HUDEP-2 (cell line): Measurements from ENCODE around the gene EPB41L2.
"Not testable (repeated sequence)": the region's sequence is repeated elsewhere in the genome, so short reads cannot be mapped to it uniquely, and the experiment has no call there.

Experiments used
- DNase-seq, 76 experiments: peaks; one replicate each; lab custom pipeline; 2025; ENCODE audit not compliant: unreplicated experiment in 76 of 76; lab: John Stamatoyannopoulos, UW

The EPB41L2 gene

GRCh38 chr6:131038597-131039344, 24.3 kb downstream of the EPB41L2 start:
- no peak for DNase-seq

DNA sequence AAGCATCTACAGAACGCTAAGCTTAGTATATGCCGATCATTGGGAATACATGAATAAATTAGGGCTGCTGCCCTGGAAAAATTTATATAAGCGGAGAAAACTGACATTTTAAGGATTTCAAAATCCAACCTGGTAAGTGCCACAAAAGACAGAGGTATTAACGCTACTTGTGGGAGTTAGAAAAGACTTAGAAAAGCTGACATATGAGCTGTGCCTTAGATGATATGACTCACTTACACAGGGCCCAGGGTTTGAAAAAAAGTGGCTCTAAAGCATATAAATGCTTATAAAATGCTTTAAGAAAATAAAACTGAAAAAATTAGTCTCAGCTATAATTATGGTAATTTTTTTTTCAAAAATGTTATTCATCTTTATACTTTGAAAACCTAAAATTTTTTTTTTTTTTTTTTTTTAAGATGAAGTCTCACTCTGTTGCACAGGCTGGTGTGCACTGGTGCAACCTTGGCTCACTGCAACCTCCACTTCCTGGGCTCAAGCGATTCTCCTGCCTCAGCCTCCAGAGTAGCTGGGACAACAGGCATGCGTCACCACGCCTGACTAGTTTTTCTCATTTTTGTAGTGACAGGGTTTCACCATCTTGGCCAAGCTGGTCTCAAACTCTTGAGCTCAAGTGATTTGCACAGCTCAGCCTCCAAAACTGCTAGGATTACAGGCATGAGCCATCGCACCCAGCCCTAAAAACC, 25.7 kb downstream of the EPB41L2 start:
- DNase-seq = no peak

- DNase-seq = no peak
Observed at GRCh38 chr6:131036601-131037000, 26.4 kb downstream of the EPB41L2 start.

- DNase-seq = no peak
Observed at GRCh38 chr6:131036143-131036542, 26.9 kb downstream of the EPB41L2 start.

DNA sequence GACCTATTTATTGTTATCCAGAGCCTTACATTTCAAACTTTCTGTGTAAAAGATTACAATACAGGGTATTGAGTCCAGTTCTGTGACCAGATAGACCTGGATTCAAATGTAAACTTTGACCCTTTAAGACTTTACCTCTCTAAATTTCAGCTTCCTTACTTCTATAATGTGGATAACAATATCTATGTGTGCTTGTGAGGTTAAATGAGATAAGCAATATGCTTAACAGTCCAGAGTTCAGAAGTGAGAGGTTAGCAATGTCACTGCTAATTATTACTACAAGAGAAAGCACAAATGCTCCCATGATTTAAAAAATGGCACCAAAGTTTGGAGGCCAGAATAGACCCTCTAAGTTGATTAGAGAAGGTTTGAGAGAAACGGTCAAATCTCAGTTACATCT, 27.5 kb downstream of the EPB41L2 start:
- no peak for DNase-seq

DNA sequence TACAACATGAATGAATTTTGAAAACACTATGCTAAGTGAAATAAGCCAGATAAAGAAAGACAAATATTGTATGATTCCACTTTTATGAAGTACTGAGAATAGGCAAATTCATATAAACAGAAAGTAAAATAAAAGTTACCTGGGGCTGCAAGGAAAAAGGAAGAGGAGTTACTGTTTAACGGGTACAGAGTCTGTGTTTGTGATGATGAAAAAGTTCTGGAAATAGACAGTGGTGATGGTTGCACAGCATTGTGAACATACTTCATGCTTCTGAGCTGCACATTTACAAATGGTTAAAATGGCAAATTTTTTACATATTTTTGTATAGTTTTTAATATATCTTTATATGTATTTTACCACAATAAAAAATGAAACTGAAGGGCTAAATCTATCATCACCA, 29.4 kb downstream of the EPB41L2 start:
- no peak for DNase-seq

DNA sequence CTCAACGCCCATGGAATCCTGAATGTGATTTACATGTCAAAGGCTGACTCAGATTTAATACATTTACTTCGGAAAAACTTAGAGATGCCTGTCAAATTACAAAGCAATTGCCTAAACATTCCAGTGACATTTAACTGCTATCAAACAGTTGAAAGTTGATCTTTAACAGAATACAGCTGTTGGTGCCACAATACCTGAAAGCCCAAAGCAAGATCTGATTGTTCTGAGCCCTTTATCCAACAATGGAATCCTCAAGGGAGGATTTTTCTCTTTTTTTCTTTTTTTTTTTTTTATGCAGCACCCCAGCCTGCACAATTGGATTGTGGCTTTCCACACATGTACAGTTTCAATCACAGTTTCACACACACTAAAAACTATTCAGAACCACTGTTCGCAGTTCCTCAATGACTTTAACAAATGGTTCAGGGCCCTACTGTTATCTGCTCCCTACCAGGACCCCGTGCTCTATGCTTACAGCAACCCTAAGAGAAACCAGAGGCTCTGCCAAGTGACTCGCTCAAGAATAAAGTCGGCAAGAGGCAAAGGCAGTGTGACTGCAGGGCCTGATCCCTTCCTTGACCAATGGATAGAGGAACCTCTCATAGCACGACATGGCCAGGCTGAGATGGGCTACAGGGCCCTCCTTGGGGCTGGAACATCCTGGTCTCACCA, 33.3 kb downstream of the EPB41L2 start:
- no peak for DNase-seq

GRCh38 chr6:131027326-131027725, 35.7 kb downstream of the EPB41L2 start:
- no peak for DNase-seq

- no peak for DNase-seq
Observed at GRCh38 chr6:131026243-131026642, 36.8 kb downstream of the EPB41L2 start.

- no peak for DNase-seq
Observed at GRCh38 chr6:131024565-131024964, 38.5 kb downstream of the EPB41L2 start.

DNA sequence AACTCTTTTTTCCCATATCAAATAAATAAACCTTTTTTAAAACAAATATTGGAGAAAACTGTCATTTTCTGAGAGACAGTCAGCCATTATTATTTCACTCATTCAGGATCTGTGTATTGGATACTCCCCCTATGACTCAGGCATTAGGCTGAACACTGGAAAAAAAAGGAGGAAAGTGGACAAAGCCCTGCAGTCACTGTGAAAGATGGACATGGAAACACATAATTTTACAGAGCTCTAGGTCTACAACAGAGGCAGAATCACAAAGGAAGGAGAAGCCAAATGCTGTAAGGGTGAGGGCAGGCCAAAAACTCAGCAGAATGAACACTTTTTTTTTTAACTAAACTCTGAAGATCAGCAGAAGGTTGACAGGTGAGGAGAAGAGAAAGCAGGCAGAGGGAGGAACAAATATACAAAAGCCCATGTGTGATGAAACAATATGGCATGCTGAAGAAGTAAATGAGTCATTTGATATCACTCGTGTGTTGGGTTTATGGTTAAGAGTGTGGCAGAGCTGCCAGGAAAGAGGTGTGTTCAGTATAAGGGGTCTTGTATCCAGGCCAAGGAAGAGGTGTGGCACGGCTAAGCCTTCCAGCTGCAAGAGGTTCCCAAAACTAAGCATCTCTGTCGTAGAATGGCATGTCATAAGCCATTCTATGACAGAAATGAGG, 39.1 kb downstream of the EPB41L2 start:
- DNase-seq = no peak

DNA sequence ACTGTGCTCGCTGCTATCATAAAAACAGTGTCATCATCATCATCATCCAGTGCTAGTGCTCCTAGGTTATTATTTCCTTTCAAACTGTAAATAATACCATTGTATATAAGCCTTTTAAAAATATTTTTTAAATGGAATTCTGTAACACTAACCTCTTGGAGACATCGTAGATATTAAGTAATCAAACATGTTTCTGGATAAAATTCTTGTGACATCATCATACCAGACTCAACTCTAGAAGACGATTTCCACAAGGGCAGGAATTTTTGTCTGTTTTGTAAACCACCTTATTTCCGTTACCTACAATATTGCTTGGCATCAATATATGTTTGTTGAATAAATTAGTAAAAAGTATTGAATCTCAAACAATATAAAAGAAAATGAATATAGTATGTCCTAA, 40.4 kb downstream of the EPB41L2 start:
- DNase-seq = no peak

GRCh38 chr6:131017962-131018361, 45.1 kb downstream of the EPB41L2 start:
- DNase-seq = no peak

DNA sequence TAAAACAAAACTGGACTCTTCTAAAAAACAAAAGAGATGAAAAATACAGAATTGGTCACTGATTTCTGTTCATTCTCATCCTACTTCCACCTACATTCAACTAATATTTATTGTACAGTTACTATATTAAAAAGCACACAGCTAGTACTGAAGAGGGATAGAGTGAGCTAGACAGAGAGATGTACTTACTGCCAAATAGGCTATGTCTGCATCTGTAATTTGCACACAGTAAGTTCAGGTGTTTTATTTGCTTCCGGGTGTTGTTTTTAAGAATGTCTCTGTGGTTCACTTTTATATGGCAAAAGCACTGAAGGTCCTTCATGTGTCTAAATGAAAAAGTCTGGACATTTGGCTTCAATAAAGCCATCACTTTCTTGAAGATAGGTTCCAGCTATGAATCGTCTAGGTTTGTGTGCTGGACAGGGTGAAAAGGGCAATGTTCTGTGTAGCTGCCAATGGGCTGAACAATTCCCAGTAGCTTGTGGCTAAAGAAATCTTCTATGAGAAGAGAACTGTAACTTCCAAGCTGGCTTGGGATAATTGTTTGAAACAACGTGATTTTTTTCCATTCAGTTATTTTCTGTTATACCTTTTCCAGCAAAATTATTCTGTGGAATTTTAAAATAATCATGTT, 47.3 kb downstream of the EPB41L2 start:
- DNase-seq = no peak

DNA sequence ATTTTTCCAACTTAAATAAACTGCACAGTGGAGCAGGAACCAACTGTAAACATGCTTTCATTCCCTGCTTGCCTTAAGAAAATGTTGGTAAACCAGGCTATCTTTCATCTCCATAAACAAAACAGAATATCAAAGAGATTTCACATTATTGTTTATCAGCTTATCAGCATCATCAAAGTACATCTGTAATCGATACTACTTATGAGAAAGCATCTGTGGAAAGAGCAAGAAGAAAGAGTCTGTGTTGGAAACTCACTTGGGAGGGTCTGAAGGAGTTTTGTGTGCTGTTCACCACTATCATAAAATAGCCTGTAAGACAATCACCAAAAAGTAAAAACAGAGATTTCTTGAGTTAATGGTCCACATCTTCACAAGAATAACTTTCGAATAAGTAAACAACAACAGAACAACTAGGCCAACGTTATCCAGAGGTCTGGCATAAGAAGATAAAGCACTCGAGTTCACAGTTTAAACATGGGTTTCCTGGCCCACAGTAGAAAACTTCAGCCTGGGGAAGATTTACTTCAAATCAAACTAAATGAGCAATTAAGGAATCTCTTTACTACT, 47.9 kb downstream of the EPB41L2 start:
- DNase-seq = no peak

- no peak for DNase-seq
Observed at GRCh38 chr6:131014080-131014776, 48.8 kb downstream of the EPB41L2 start.

GRCh38 chr6:131013495-131013894, 49.5 kb downstream of the EPB41L2 start:
- no peak for DNase-seq

- DNase-seq = no peak
Observed at GRCh38 chr6:131009790-131010189, 53.3 kb downstream of the EPB41L2 start.

- not testable (repeated sequence) for DNase-seq
Observed at GRCh38 chr6:131008965-131009364, 54.1 kb downstream of the EPB41L2 start.

DNA sequence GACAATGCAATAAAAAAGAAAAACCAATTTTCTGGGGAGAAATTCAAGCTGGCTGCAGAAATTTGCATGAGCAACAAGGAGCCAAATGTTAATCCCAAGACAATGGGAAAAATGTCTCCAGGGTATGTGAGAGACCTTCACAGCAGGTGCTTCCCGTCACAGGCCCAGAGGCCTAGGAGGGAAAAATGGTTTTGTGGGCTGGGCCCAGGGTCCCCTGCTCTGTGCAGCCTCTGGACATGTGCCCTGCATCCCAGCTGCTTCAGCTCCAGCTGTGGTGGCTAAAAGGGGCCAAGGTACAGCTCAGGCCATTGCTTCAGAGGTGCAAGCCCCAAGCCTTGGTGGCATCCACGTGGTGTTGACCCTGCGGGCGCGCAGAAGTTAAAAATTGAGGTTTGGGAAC, 55.1 kb downstream of the EPB41L2 start:
- DNase-seq = not testable (repeated sequence)
